DOHH2 (cell line): ENCODE results near the gene ACKR3.

Source experiments
- EZH2phosphoT487 ChIP-seq: fragments of 200-600 bp; sonication (generic); IDR thresholded peaks from 2 replicates; pipeline ENCODE4 v1.6.1; 2017; ENCODE audit warnings: borderline replicate concordance, mild to moderate bottlenecking, antibody characterized with exemption, low read length, moderate library complexity, mixed read lengths
- TF ChIP-seq, protein P1 (sequence below): fragments of 200-600 bp; sonication (generic); IDR thresholded peaks from one replicate; pipeline ENCODE4 v1.5.1; 2014; ENCODE audit warnings: antibody characterized with exemption, mild to moderate bottlenecking, low read depth, low read length; ENCODE audit not compliant: poor library complexity, severe bottlenecking

DNA sequence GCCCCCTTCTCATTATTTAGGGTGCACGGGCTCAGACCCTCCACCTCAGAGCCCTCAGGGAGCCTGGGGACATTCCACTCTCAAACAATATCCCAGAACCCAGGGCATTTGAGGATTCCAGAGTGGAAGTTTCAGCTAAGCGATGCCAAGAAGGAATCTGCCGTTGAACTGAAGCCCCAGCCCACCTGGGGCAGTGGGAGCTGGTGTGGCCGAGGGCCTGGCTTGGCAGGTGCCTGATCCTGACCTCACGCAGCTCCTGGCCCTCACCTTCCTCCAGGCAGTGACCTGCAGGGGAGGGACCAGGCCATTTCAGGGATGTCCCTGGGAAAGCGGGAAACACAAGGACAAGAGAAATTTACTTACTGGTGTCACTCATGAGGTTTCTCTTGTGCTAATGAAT lies 58.2 kb downstream of the ACKR3 start:
- TF ChIP-seq, protein P1, sequence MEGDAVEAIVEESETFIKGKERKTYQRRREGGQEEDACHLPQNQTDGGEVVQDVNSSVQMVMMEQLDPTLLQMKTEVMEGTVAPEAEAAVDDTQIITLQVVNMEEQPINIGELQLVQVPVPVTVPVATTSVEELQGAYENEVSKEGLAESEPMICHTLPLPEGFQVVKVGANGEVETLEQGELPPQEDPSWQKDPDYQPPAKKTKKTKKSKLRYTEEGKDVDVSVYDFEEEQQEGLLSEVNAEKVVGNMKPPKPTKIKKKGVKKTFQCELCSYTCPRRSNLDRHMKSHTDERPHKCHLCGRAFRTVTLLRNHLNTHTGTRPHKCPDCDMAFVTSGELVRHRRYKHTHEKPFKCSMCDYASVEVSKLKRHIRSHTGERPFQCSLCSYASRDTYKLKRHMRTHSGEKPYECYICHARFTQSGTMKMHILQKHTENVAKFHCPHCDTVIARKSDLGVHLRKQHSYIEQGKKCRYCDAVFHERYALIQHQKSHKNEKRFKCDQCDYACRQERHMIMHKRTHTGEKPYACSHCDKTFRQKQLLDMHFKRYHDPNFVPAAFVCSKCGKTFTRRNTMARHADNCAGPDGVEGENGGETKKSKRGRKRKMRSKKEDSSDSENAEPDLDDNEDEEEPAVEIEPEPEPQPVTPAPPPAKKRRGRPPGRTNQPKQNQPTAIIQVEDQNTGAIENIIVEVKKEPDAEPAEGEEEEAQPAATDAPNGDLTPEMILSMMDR: no peak
- TF ChIP-seq EZH2phosphoT487: no peak
